ENCODE measurements around the gene TECPR1.

The TECPR1 gene

GRCh38 chr7:98210513-98211220 lies 41.4 kb downstream of the TECPR1 start:
- DNase-seq = peak; percentile 68

DNA sequence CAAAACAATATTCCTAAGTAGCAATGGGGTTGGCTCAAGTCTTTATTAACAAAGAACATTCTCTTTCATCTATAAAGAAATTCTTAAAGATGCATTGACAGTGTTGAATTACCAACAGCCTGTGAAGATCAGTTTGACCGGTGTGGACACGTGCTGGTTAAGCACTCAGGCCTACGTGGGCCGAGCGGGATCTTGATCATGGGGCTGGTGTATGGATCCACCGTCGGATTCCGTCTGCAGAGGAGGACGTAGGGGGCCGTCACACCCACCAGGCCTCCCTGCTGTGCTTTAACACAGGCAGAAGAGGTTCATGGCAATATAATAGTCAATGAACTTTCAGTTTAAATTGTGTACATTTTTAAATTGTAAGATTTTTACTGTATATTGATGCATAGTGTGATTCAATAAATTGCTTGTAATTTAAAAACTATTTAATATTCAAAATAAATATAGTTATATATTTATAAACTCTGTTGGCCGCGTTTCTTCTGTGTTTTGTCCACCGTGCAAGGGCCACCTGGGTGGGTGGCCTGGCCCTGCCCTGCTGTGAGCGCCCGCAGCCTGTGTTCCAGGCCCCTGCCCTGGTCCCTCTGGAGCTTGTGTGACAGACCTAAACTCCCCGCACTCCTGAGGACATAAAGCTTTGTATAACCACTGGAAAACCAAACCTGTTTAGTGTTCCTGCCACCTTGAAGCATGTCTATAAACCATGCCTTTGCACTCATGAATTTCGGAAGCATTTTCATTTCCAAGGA lies 42.7 kb downstream of the TECPR1 start:
- no peak for DNase-seq

DNA sequence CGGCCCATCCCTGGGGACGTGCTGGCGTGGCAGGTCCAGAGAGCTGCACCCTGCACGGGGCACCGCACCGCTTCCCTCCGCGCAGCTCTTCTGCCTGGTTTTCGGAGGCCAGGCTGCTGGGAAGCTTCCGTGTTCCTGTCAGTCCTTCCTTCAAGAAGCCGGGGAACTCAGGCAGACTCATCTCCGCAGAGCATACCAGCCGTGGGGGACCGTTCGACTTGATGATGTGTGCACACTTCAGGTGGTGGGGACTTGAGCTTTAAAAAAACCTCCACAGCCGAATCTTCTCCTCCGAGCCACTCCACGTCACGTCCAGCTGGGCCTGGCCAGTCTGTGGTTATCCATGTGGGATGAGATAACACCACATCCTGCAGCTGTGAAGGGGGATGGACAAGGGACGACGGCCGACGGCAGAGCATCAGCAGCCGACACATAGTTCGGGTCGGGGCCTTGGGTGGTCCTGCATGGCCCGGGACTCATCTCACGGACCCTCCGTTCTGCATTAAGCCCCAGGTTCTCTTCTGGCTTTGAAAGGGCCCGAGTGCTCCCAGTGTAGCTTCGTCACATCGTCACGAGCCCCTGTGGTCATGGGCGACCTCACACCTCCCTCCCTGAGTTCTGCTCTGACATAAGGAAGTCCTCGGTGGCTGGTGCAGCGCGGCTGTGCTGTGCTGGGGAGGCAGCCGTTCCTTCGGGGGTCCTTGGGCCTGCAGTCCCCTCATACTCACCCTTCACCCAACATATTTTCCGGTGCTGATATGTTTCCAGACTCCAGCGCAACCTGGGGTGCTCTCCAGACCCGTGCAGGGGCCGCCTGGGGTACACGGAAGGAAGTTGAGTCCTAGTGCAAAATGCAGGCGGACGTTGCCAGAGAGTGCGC lies 45.3 kb downstream of the TECPR1 start:
- no peak for DNase-seq

DNA sequence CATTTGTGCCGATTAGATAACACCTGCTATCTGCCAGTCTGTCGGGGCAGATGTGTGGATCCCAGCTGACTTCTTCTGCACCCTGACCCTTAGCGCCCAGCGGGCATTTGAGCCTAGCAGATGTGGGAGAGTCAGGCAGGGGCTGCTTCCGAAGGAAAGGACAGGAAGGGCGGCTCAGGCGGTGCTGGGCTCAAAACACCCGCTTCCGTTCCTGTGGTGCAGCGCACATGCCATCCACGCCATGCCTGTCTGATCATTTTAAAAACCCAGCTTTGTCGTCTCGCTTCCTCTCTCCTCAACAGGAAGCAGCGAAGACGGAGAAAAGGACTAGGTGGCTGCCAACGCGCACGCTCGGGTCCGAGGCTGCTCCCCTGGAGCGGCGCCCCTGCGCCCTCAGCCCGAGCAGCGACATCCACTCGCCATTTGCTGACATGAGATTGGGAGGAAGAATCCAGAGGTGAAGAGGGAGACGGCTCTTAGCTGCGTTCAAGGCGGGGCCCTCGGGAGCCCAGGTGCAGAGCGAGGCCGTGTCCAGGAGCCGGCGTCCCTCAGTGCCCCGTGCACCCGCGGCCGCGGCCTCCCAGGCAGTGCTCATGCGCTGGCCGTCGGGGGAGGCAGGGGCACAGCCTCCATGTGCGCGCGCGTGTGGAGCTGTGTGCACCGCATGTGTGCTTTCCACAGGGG lies 46.7 kb downstream of the TECPR1 start:
- DNase-seq = no peak

GRCh38 chr7:98204670-98205069 lies 47.4 kb downstream of the TECPR1 start:
- no peak for DNase-seq

GRCh38 chr7:98203964-98204605 lies 47.9 kb downstream of the TECPR1 start:
- DNase-seq = no peak

GRCh38 chr7:98203261-98203963 lies 48.6 kb downstream of the TECPR1 start:
- no peak for DNase-seq

GRCh38 chr7:98202367-98203195 lies 49.5 kb downstream of the TECPR1 start:
- DNase-seq = no peak

- no peak for DNase-seq
These were observed 51.7 kb downstream of the TECPR1 start for GRCh38 chr7:98200364-98200763.

GRCh38 chr7:98199131-98199530 lies 52.9 kb downstream of the TECPR1 start:
- DNase-seq = no peak

DNA sequence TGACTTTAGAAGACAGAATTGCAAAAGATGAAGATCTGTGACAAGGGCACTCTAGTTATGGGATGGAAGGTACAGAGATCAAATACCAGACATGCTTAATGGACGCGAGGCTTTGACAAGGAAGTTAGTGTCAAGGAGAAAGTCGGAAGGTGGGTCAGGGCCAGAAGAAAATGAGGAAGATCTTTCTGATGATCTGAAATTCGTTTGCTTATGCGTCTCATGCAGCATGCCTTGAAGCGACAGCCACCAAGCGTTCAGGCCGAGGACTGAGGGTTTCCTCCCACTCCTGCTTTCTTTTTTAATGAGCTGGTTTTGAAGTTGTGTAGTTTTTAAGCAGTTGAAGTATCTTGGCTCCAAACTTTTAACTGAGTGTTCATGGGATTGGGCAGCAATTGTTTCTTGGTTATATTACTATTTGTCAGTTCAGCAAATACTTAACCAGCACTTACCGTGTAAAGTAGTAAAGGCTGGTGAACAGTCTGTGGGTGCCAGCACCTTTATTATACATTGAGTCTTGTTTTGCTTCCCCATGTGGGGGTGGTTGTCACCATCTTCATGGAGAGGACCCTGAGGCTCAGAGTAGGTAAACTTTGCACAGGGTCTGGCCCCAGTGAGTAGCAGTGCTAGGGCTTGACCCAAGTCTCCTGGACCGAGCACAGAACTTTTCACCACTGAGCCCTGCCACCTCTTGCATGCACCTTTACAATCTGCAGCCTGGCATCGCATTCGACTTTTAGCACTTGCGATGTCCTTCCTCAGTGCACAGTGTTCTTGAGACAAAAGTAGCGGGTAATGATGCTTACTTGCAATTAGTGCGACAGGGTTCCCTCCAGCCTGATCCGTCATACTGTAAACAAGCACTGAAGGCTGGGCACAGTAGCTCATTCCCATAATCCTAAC lies 55.1 kb downstream of the TECPR1 start:
- DNase-seq = no peak

DNA sequence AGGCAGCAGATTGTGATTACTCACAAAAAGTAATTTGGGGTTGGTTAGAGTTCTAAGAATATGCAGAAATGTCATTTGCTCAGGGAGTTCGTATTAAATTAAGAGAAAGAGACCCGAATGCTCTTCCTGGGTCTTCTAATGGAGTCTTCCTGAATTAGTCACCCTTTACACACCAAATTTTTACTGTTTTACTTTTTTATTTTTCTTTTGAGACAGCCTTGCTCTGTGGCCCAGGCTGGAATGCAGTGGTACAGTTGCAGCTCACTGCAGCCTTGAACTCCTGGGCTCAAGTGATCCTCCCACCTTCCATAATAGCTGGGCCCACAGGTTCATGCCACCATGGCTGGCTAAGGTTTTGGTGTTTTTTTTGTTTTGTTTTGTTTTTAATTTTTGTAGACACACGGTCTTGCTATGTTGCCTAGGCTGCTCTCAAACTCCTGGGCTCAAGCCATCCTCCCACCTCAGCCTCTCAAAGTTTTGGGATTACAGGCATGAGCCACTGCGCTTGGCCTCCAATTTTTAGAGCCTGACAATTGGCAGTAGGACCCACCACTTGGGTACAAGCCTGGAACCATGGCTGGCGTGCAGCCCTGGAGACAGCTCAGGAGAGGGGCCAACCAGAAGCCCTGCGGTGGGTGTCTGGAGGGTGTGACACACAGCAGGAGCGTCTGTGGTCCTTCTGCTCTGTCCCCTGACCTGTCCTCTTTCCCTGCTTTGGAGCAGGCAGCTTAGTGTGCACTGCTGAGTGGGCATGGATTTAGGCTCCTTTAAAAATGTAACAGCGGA lies 57.2 kb downstream of the TECPR1 start:
- DNase-seq = no peak

- DNase-seq = no peak
These were observed 57.8 kb downstream of the TECPR1 start for GRCh38 chr7:98194186-98194585.

GRCh38 chr7:98193474-98194180 lies 58.4 kb downstream of the TECPR1 start:
- no peak for DNase-seq

- no peak for DNase-seq
These were observed 59.1 kb downstream of the TECPR1 start for GRCh38 chr7:98192781-98193457.

GRCh38 chr7:98191668-98192431 lies 60.2 kb downstream of the TECPR1 start:
- no peak for DNase-seq

DNA sequence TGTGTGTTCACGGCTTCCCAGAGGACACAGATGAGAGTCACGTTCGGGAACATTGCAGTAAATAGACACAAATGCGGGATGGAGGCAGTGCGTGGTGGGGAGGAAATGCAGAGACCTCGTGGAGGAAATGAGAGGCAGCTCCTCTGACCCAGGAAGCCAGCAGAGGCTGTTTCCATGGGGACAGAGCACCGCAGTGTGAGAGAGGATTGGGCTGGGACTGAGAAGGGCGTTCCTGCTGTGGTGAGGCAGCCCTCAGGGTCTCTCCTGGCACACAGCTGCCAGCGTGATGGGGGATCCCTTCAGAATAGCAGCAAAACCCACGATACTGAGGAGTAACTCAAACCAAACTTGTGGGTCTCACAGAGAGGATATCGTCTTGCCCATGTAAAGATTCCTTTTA lies 62.5 kb downstream of the TECPR1 start:
- no peak for DNase-seq

All from NCI-H345 (cell line).